Neural progenitor cell (in vitro differentiated cells): ENCODE results near the gene VTA1. TPM values are rescaled to one million over a fixed set of nuclear protein-coding genes. Genes with fewer than 3 reads are reported as not detected.

ENCODE experiments used
- DNase-seq: peaks from one replicate; pipeline ENCODE4 v3.0.0-alpha.2; 2016; ENCODE audit warnings: low spot score
- H2AFZ ChIP-seq: fragments of 200-600 bp; sonication (generic); replicated peaks from 2 replicates; pipeline ENCODE4 v1.6.1; 2016; ENCODE audit warnings: antibody characterized with exemption
- H3F3A ChIP-seq: fragments of 200-600 bp; sonication (generic); 2 replicates; pipeline ENCODE4 v1.6.1; 2016; ENCODE audit warnings: antibody characterized with exemption, low read depth
- H3K27ac ChIP-seq: fragments of 200-600 bp; sonication (generic); 2 replicates; pipeline ENCODE4 v1.5.1; 2016; ENCODE audit warnings: mild to moderate bottlenecking
- H3K27me3 ChIP-seq: fragments of 200-600 bp; sonication (generic); 2 replicates; pipeline ENCODE4 v1.6.1; 2016; ENCODE audit warnings: mild to moderate bottlenecking, moderate library complexity
- H3K36me3 ChIP-seq: fragments of 200-600 bp; sonication (generic); 2 replicates; pipeline ENCODE4 v1.5.1; 2016
- H3K4me1 ChIP-seq: fragments of 200-600 bp; sonication (generic); 2 replicates; pipeline ENCODE4 v1.6.1; 2016; ENCODE audit warnings: mixed run types
- H3K4me2 ChIP-seq: fragments of 200-600 bp; sonication (generic); 2 replicates; pipeline ENCODE4 v1.6.1; 2016
- H3K4me3 ChIP-seq: fragments of 200-600 bp; sonication (generic); 2 replicates; pipeline ENCODE4 v1.5.1; 2016
- H3K79me2 ChIP-seq: fragments of 200-600 bp; sonication (generic); 2 replicates; pipeline ENCODE4 v1.6.1; 2016; ENCODE audit warnings: low read depth
- H3K9ac ChIP-seq: fragments of 200-600 bp; sonication (generic); 2 replicates; pipeline ENCODE4 v1.6.1; 2016
- H3K9me3 ChIP-seq: fragments of 200-600 bp; sonication (generic); 2 replicates; pipeline ENCODE4 v1.5.1; 2016; ENCODE audit warnings: low read depth
- H4K20me1 ChIP-seq: fragments of 200-600 bp; sonication (generic); 2 replicates; pipeline ENCODE4 v1.6.1; 2016; ENCODE audit warnings: low read depth
- H3K27ac Mint-ChIP-seq: 3 replicates; pipeline ENCODE4 v1.8.0; 2021; ENCODE audit warnings: mixed read lengths
- H3K27me3 Mint-ChIP-seq: 2 replicates; pipeline ENCODE4 v1.8.0; 2022; ENCODE audit warnings: low read depth, mild to moderate bottlenecking, inconsistent platforms, moderate library complexity, mixed read lengths; ENCODE audit not compliant: insufficient read depth
- H3K36me3 Mint-ChIP-seq: 3 replicates; pipeline ENCODE4 v1.8.0; 2021; ENCODE audit warnings: mixed read lengths
- H3K4me1 Mint-ChIP-seq: 3 replicates; pipeline ENCODE4 v1.8.0; 2021; ENCODE audit warnings: mixed read lengths
- H3K4me3 Mint-ChIP-seq: 3 replicates; pipeline ENCODE4 v1.8.0; 2021; ENCODE audit warnings: mild to moderate bottlenecking, moderate library complexity, mixed read lengths
- H3K9me3 Mint-ChIP-seq: 3 replicates; pipeline ENCODE4 v1.8.0; 2020; ENCODE audit warnings: mixed read lengths
- EZH2 ChIP-seq: fragments of 200-600 bp; sonication (generic); IDR thresholded peaks from 2 replicates; pipeline ENCODE4 v1.6.1; 2017; ENCODE audit warnings: antibody characterized with exemption, mild to moderate bottlenecking, moderate library complexity
- EZH2phosphoT487 ChIP-seq: fragments of 200-600 bp; sonication (generic); IDR thresholded peaks from 2 replicates; pipeline ENCODE4 v1.6.1; 2017; ENCODE audit warnings: antibody characterized with exemption
- total RNA-seq: library from RNA; depleted of rRNA; stranded (reverse); fragments of >200 nt; gene quantifications from 2 replicates; pipeline ENCODE4 v1.2.3, GENCODE V29; 2015; ENCODE audit warnings: low replicate concordance
- TF ChIP-seq, protein P1 (sequence below): fragments of 200-600 bp; sonication (generic); IDR thresholded peaks from 2 replicates; pipeline ENCODE4 v1.5.1; 2017; ENCODE audit warnings: antibody characterized with exemption, mild to moderate bottlenecking

VTA1 gene
- total RNA-seq, 1 donor from 2014 or later = 92.6 TPM

GRCh38 chr6:142266060-142266459 is 119.0 kb downstream of the VTA1 start:
- H3K27me3 Mint-ChIP-seq = no peaks in the 10 kb centered on the region
- H2AFZ ChIP-seq = no peak overlapping the region

DNA sequence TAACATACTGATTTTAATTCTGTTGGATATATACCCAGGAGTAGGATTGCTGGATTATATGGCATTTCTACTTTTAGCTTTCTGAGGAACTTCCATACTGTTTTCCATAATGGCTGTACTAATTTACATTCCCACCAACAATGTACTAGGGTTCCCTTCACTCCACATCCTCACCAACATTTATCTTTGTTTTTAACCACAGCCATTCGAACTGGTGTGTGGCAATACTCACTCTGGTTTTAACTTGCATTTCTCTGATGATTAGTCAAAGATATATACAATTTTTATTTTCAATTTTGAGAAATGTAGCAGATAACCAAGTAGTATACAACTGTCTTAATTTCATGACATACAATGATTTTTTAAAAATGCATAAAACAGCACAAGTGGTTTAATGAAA is 124.4 kb downstream of the VTA1 start:
- Histone ChIP-seq H3K36me3 (no peaks in the 10 kb centered on the region), H3K4me3 (no peak overlapping the region), H3K27me3 (no peaks in the 10 kb centered on the region), H3K4me1 (no peaks in the 10 kb centered on the region), H2AFZ (no peak overlapping the region), H3K9ac (no peak overlapping the region), H3K79me2 (no peaks in the 10 kb centered on the region), H3F3A (no peaks in the 10 kb centered on the region), H4K20me1 (no peaks in the 10 kb centered on the region), H3K27ac (no peak overlapping the region), H3K4me2 (no peak overlapping the region), H3K9me3 (no peaks in the 10 kb centered on the region)
- no peak for DNase-seq
- no peaks in the 10 kb centered on the region for H3K4me1 Mint-ChIP-seq
- no peak overlapping the region for H3K27ac Mint-ChIP-seq
- H3K36me3 Mint-ChIP-seq = no peaks in the 10 kb centered on the region
- TF ChIP-seq EZH2phosphoT487 (no peak), EZH2 (no peak)
- TF ChIP-seq, protein P1, sequence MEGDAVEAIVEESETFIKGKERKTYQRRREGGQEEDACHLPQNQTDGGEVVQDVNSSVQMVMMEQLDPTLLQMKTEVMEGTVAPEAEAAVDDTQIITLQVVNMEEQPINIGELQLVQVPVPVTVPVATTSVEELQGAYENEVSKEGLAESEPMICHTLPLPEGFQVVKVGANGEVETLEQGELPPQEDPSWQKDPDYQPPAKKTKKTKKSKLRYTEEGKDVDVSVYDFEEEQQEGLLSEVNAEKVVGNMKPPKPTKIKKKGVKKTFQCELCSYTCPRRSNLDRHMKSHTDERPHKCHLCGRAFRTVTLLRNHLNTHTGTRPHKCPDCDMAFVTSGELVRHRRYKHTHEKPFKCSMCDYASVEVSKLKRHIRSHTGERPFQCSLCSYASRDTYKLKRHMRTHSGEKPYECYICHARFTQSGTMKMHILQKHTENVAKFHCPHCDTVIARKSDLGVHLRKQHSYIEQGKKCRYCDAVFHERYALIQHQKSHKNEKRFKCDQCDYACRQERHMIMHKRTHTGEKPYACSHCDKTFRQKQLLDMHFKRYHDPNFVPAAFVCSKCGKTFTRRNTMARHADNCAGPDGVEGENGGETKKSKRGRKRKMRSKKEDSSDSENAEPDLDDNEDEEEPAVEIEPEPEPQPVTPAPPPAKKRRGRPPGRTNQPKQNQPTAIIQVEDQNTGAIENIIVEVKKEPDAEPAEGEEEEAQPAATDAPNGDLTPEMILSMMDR = no peak
- no peaks in the 10 kb centered on the region for H3K9me3 Mint-ChIP-seq
- H3K27me3 Mint-ChIP-seq = peaks cover 4% of the 10 kb centered on the region
- no peak overlapping the region for H3K4me3 Mint-ChIP-seq

More at GRCh38 chr6:142266060-142266459, 119.0 kb downstream of the VTA1 start:
- no peaks in the 10 kb centered on the region for H3F3A ChIP-seq
- no peaks in the 10 kb centered on the region for H3K4me1 ChIP-seq
- H3K79me2 ChIP-seq = no peaks in the 10 kb centered on the region
- no peaks in the 10 kb centered on the region for H3K9me3 ChIP-seq
- TF ChIP-seq, protein P1 = no peak
- TF ChIP-seq EZH2 (no peak), EZH2phosphoT487 (no peak)
- DNase-seq = no peak
- H3K4me3 Mint-ChIP-seq = no peak overlapping the region
- no peak overlapping the region for H3K27ac ChIP-seq
- no peaks in the 10 kb centered on the region for H3K4me1 Mint-ChIP-seq
- no peaks in the 10 kb centered on the region for H3K36me3 ChIP-seq
- no peak overlapping the region for H3K4me3 ChIP-seq
- no peak overlapping the region for H3K4me2 ChIP-seq
- H3K27ac Mint-ChIP-seq = no peak overlapping the region
- no peaks in the 10 kb centered on the region for H3K9me3 Mint-ChIP-seq
- no peak overlapping the region for H3K9ac ChIP-seq
- no peaks in the 10 kb centered on the region for H3K36me3 Mint-ChIP-seq
- H4K20me1 ChIP-seq = no peaks in the 10 kb centered on the region
- no peaks in the 10 kb centered on the region for H3K27me3 ChIP-seq

Other genes starting within 250 kb of the VTA1 start
- not detected in 2 replicates for gene GJE1, start 14.3 kb upstream of the VTA1 start, total RNA-seq
- 0.09 TPM in 1 of 2 replicates, not detected in the other for gene NMBR, start 141 bp upstream of the VTA1 start, total RNA-seq
- gene ADGRG6, start 154.7 kb downstream of the VTA1 start, total RNA-seq = 0.39 and 0.93 TPM in 2 replicates